B cell (primary cell): Measurements from ENCODE around the gene MUTYH. TPM values are rescaled to one million over a fixed set of nuclear protein-coding genes. Genes with fewer than 3 reads are reported as not detected.

Experiments
- ATAC-seq: fragments of 200-7000 bp; cut with Tn5 transposase; one replicate; pipeline ENCODE4 v1.10.0; 2021; ENCODE audit warnings: low read depth, mild to moderate bottlenecking, moderate number of reproducible peaks, moderate library complexity
- CTCF ChIA-PET: fragments of 350-600 bp; sonication (Branson Sonifier 250); formaldehyde crosslinking; loops from one replicate; lab custom pipeline; 2021; ENCODE audit warnings: antibody characterized with exemption, inconsistent platforms; lab: Charles Lee
- POLR2A ChIA-PET: fragments of 350-600 bp; sonication (Branson Sonifier 250); formaldehyde crosslinking; loops from one replicate; lab custom pipeline; 2021; ENCODE audit warnings: antibody characterized with exemption; lab: Charles Lee
- DNase-seq: peaks from one replicate; pipeline ENCODE4 v3.0.0; 2013
- H2AFZ ChIP-seq: 2 replicates; pipeline ENCODE4 v1.6.1; 2012; ENCODE audit warnings: mild to moderate bottlenecking, low read depth, low read length; ENCODE audit not compliant: insufficient read depth, poor library complexity, severe bottlenecking
- H3K27ac ChIP-seq, 2 donors: 1 replicate in 1 of 2; 2 replicates in 1 of 2; pipeline ENCODE4 v1.5.1; 2012 to 2013; ENCODE audit warnings: low read length in 2 of 2, mild to moderate bottlenecking in 2 of 2, moderate library complexity in 1 of 2
- H3K27me3 ChIP-seq, 4 experiments: fragments of 200-600 bp in 1 of 4; sonication (generic) in 1 of 4; replicated peaks in 1 of 4; 1 replicate in 2 of 4; 2 replicates in 2 of 4; pipeline versions ENCODE4 v1.6.1 to v1.7.0; 2013 to 2016; ENCODE audit warnings: low read length in 3 of 4, mild to moderate bottlenecking in 2 of 4, mixed read lengths in 1 of 4, moderate library complexity in 1 of 4; ENCODE audit not compliant: insufficient read depth in 4 of 4, control insufficient read depth in 3 of 4; ENCODE audit errors: control extremely low read depth in 1 of 4
- H3K36me3 ChIP-seq, 2 experiments: replicated peaks in 1 of 2; 1 replicate in 1 of 2; 2 replicates in 1 of 2; pipeline versions ENCODE4 v1.6.1 to v1.7.1; 2013; ENCODE audit warnings: low read length in 1 of 2; ENCODE audit not compliant: insufficient read depth in 2 of 2, control insufficient read depth in 1 of 2; ENCODE audit errors: control extremely low read depth in 1 of 2, extremely low read depth in 1 of 2
- H3K4me1 ChIP-seq, 2 donors: fragments of 200-600 bp in 1 of 2; sonication (generic) in 1 of 2; 1 replicate in 1 of 2; 2 replicates in 1 of 2; pipeline versions ENCODE4 v1.5.1 to v1.6.1; 2013 to 2017; ENCODE audit warnings: low read length in 2 of 2; ENCODE audit not compliant: control insufficient read depth in 2 of 2, insufficient read depth in 2 of 2
- H3K4me2 ChIP-seq: replicated peaks from 2 replicates; pipeline ENCODE3; 2012; ENCODE audit warnings: mild to moderate bottlenecking, low read depth, low read length; ENCODE audit not compliant: poor library complexity, severe bottlenecking
- H3K4me3 ChIP-seq, 5 experiments: fragments of 200-600 bp in 1 of 5; sonication (generic) in 1 of 5; 1 replicate in 3 of 5; 2 replicates in 2 of 5; pipeline versions ENCODE4 v1.5.1 to v1.7.0; 2011 to 2016; ENCODE audit warnings: low read length in 4 of 5, mild to moderate bottlenecking in 4 of 5, low read depth in 2 of 5, control low read depth in 1 of 5, moderate library complexity in 1 of 5; ENCODE audit not compliant: insufficient read depth in 1 of 5; ENCODE audit errors: control extremely low read depth in 1 of 5, extremely low read depth in 1 of 5
- H3K79me2 ChIP-seq: fragments of 200-600 bp; sonication (generic); one replicate; pipeline ENCODE4 v1.6.0; 2016; ENCODE audit warnings: low read length; ENCODE audit not compliant: control insufficient read depth, insufficient read depth
- H3K9ac ChIP-seq: fragments of 200-600 bp; sonication (generic); 2 replicates; pipeline ENCODE4 v1.6.1; 2017; ENCODE audit warnings: mild to moderate bottlenecking, low read length, moderate library complexity
- H3K9me3 ChIP-seq, 3 donors: one replicate each; pipeline versions ENCODE4 v1.6.1 to v1.7.1; 2013; ENCODE audit warnings: low read length in 2 of 3; ENCODE audit not compliant: control insufficient read depth in 2 of 3, insufficient read depth in 1 of 3; ENCODE audit errors: control extremely low read depth in 1 of 3
- H4K20me1 ChIP-seq: 2 replicates; pipeline ENCODE4 v1.6.0; 2012; ENCODE audit warnings: mild to moderate bottlenecking, low read length; ENCODE audit not compliant: insufficient read depth, control insufficient read depth, poor library complexity, severe bottlenecking
- H3K27ac Mint-ChIP-seq: one replicate; pipeline ENCODE4 v1.8.0; 2021; ENCODE audit warnings: mixed read lengths
- H3K27me3 Mint-ChIP-seq: one replicate; pipeline ENCODE4 v1.8.0; 2021; ENCODE audit warnings: mixed read lengths
- H3K4me1 Mint-ChIP-seq: one replicate; pipeline ENCODE4 v1.8.0; 2021; ENCODE audit warnings: mixed read lengths
- H3K4me3 Mint-ChIP-seq: one replicate; pipeline ENCODE4 v1.8.0; 2021; ENCODE audit warnings: mixed read lengths
- H3K9me3 Mint-ChIP-seq: one replicate; pipeline ENCODE4 v1.8.0; 2022; ENCODE audit warnings: mixed read lengths; ENCODE audit not compliant: insufficient read depth
- CTCF ChIP-seq: fragments of 200-600 bp; IDR thresholded peaks from one replicate; pipeline ENCODE4 v1.8.0; 2022; ENCODE audit warnings: antibody characterized with exemption, mild to moderate bottlenecking
- EZH2 ChIP-seq: IDR thresholded peaks from 2 replicates; pipeline ENCODE4 v1.6.1; 2012; ENCODE audit warnings: borderline replicate concordance, low read depth, mild to moderate bottlenecking, moderate library complexity, low read length; ENCODE audit not compliant: insufficient read depth, poor library complexity, severe bottlenecking
- WGBS: methylation state at CpG from one replicate; pipeline ENCODE4 v1.1.5; 2013; ENCODE audit warnings: missing lambda C conversion rate; ENCODE audit not compliant: insufficient coverage; 5-methylcytosine and 5-hydroxymethylcytosine counted together
- intact Hi-C: fragments of 100-400 bp; cut with micrococcal nuclease; formaldehyde crosslinking; loops from one replicate; pipeline ENCODE4 v1.10.0; 2022
- polyA plus RNA-seq: library from polyadenylated mRNA; depleted of rRNA; stranded (reverse); fragments of >200 nt; gene quantifications from 2 replicates; pipeline ENCODE4 v1.2.3, GENCODE V29; 2012
- total RNA-seq, 2 donors: library from RNA; stranded (reverse); fragments of 120-200 nt in 1 of 2; gene quantifications; 1 replicate in 1 of 2; 2 replicates in 1 of 2; pipeline versions ENCODE4 v1.2.3 to v1.2.4, GENCODE V29; 2013 to 2022

Gene MUTYH
- total and polyA plus RNA-seq, 2 donors (not counting 1 experiment from before 2014, with no cell fraction given): 65.0 to 68.5 TPM

- TF ChIP-seq EZH2 (no peak), CTCF (no peak)
- no peak overlapping the region for H3K4me2 ChIP-seq
- Mint-ChIP-seq H3K27ac (no peak overlapping the region), H3K4me1 (no peaks in the 10 kb centered on the region), H3K27me3 (no peaks in the 10 kb centered on the region), H3K9me3 (no peaks in the 10 kb centered on the region), H3K4me3 (no peak overlapping the region)
- H4K20me1 ChIP-seq: no peaks in the 10 kb centered on the region
- H2AFZ ChIP-seq: no peak overlapping the region
- intact Hi-C loops: no loop called here
- no peak overlapping the region for H3K9ac ChIP-seq
- no peaks in the 10 kb centered on the region for H3K27me3 ChIP-seq
- H3K36me3 ChIP-seq: no peaks in the 10 kb centered on the region
- POLR2A ChIA-PET: interaction anchor here (0.9 kb wide), 1 partner anchor 14 kb away, joined by 7 read pairs; no protein-coding TSS in a partner anchor
- WGBS: 100% methylated on average over 2 of the region's 4 CpGs
- CTCF ChIA-PET: interaction anchor here (0.6 to 1.1 kb wide), 2 partner anchors 12 to 492 kb away, joined by 3 read pairs; no protein-coding TSS in a partner anchor
- no peak overlapping the region for H3K27ac ChIP-seq
- ATAC-seq (no peak), DNase-seq (no peak)
- H3K9me3 ChIP-seq: peaks cover 0 to 3% (median 0%) of the 10 kb centered on the region in 3 donors
- H3K4me1 ChIP-seq: no peaks in the 10 kb centered on the region
- no peak overlapping the region for H3K4me3 ChIP-seq
- H3K79me2 ChIP-seq: no peaks in the 10 kb centered on the region
These were observed 23.1 kb downstream of the MUTYH start for GRCh38 chr1:45317166-45317565.

- Histone ChIP-seq H3K79me2 (no peaks in the 10 kb centered on the region), H3K4me1 (no peaks in the 10 kb centered on the region), H3K36me3 (no peaks in the 10 kb centered on the region), H3K4me2 (no peak overlapping the region), H4K20me1 (no peaks in the 10 kb centered on the region), H3K9ac (no peak overlapping the region), H3K9me3 (peaks cover 0 to 3% (median 0%) of the 10 kb centered on the region in 3 donors), H3K27ac (no peak overlapping the region), H3K27me3 (no peaks in the 10 kb centered on the region), H2AFZ (no peak overlapping the region), H3K4me3 (no peak overlapping the region)
- ChIA-PET CTCF (interaction anchor here (0.7 to 1.0 kb wide), 2 partner anchors 9 to 10 kb away, joined by 3 read pairs; no protein-coding TSS in a partner anchor), POLR2A (no interaction called here)
- Mint-ChIP-seq H3K4me1 (no peaks in the 10 kb centered on the region), H3K27ac (no peak overlapping the region), H3K9me3 (no peaks in the 10 kb centered on the region), H3K4me3 (no peak overlapping the region), H3K27me3 (no peaks in the 10 kb centered on the region)
- intact Hi-C loops: no loop called here
- TF ChIP-seq CTCF: no peak
- TF ChIP-seq EZH2: no peak
- no peak for ATAC-seq
- no CpG with 5 or more reads among the region's 3 CpGs for WGBS
- no peak for DNase-seq
These were observed 26.0 kb downstream of the MUTYH start for GRCh38 chr1:45314266-45314665.
